GM18505 (cell line): ENCODE results near the gene SLC1A2.

Source experiments
- ATAC-seq: cut with Tn5 transposase; IDR thresholded peaks from one replicate; pipeline ENCODE4 v1.9.1; 2021; ENCODE audit not compliant: unreplicated experiment
- POLR2A ChIP-seq: IDR thresholded peaks from 4 replicates; pipeline ENCODE4 v1.6.1; 2011; ENCODE audit warnings: borderline replicate concordance; ENCODE audit not compliant: insufficient read depth, insufficient read length; ENCODE audit errors: extremely low read depth

The SLC1A2 gene

GRCh38 chr11:35425603-35426212 is 6.3 kb upstream of the SLC1A2 start:
- no peak for ATAC-seq
- TF ChIP-seq POLR2A: no peak

- TF ChIP-seq POLR2A: no peak
- no peak for ATAC-seq
Measured at GRCh38 chr11:35424157-35424940, 5.0 kb upstream of the SLC1A2 start.

- TF ChIP-seq POLR2A: no peak
- no peak for ATAC-seq
Measured at GRCh38 chr11:35420371-35420770, 1.0 kb upstream of the SLC1A2 start.

- TF ChIP-seq POLR2A: no peak
- no peak for ATAC-seq
Measured at GRCh38 chr11:35419830-35420333, 524 bp upstream of the SLC1A2 start.

GRCh38 chr11:35418282-35419183 is 825 bp downstream of the SLC1A2 start:
- no peak for ATAC-seq
- TF ChIP-seq POLR2A: no peak

- no peak for ATAC-seq
Measured at GRCh38 chr11:35415487-35415886, 3.9 kb downstream of the SLC1A2 start.

GRCh38 chr11:35414776-35415175 is 4.6 kb downstream of the SLC1A2 start:
- TF ChIP-seq POLR2A: no peak
- no peak for ATAC-seq

More at GRCh38 chr11:35415487-35415886, 3.9 kb downstream of the SLC1A2 start:
- TF ChIP-seq POLR2A: no peak

- ATAC-seq: no peak
- no peak for TF ChIP-seq POLR2A
Measured at GRCh38 chr11:35414311-35414710, 5.0 kb downstream of the SLC1A2 start.

- no peak for TF ChIP-seq POLR2A
- ATAC-seq: no peak
Measured at GRCh38 chr11:35413598-35413997, 5.8 kb downstream of the SLC1A2 start.

- no peak for TF ChIP-seq POLR2A
Measured at GRCh38 chr11:35412285-35412684, 7.1 kb downstream of the SLC1A2 start.

GRCh38 chr11:35407041-35407440 is 12.3 kb downstream of the SLC1A2 start:
- TF ChIP-seq POLR2A: no peak
- ATAC-seq: no peak

More at GRCh38 chr11:35412285-35412684, 7.1 kb downstream of the SLC1A2 start:
- no peak for ATAC-seq

GRCh38 chr11:35404388-35404775 is 15.0 kb downstream of the SLC1A2 start:
- no peak for TF ChIP-seq POLR2A
- ATAC-seq: no peak

GRCh38 chr11:35403765-35404387 is 15.5 kb downstream of the SLC1A2 start:
- TF ChIP-seq POLR2A: no peak
- ATAC-seq: no peak
